HG03439 (cell line): ENCODE results near the gene DUS3L.
"Not testable (repeated sequence)": the region's sequence is repeated elsewhere in the genome, so short reads cannot be mapped to it uniquely, and the experiment has no call there.

Source experiments
- ATAC-seq: cut with Tn5 transposase; IDR thresholded peaks from one replicate; pipeline ENCODE4 v1.9.1; 2021; ENCODE audit warnings: mild to moderate bottlenecking, moderate library complexity; ENCODE audit not compliant: unreplicated experiment

The DUS3L gene

GRCh38 chr19:5801796-5802619 lies 11.0 kb upstream of the DUS3L start:
- no peak for ATAC-seq

DNA sequence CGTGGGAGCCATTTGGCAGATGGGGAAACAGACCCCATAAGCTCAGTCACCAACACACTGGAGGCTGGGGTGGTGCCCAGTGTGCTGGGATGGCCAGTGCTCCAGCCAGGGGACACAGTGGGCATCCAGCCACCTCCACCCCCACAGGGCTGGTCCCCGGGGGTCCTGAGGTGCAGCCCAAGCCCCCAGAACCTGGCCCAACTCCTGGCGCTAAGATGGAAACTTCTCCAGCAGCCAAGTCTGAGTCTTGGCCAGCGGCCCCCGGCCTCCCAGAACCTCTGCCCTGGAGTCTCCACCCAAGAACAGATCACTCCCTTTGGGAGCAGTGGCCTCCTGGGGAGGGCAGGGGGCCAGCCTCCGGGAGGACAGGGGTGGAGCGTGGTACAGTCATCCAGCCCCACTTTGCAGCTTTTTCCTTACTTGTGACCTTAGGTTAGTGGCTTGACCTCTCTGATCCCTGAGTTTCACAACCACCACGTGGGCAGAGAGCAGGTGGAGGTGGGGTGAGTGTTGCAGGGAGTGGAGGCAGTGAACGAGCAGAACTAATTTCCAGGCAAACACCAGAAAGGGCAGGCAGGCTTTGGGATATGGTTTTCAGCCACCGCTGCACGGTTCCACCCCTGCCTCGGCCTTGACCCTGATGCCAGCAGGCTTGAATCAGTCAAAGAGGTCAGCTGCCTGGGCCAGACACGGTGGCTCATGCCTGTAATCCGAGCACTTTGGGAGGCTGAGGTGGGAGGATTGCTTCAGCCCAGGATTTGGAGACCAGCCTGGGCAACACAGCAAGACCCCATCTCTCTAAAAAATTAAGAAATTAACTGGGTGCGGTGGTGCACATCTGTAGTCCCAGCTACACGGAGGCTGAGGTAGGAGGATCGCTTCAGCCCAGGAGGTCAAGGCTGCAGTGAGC lies 9.7 kb upstream of the DUS3L start:
- ATAC-seq, result no peak

GRCh38 chr19:5799247-5800241 lies 8.6 kb upstream of the DUS3L start:
- ATAC-seq, result no peak

DNA sequence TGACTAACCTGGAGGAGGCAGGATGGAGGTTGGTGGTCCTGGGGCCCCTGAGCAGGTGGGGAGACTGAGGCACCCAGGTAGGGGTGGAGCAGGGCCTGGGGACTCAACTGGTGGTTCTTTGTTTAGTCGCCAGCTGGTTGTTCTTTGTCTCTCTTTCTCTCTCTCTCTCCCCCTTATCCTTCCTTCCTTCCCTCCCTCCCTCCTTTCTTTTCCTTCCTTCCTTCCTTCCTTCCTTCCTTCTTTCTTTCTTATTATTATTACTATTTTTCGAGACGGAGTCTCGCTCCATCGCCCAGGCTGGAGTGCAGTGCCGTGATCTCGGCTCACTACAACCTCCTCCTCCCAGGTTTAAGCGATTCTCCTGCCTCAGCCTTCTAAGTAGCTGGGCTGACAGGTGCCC lies 7.3 kb upstream of the DUS3L start:
- no peak for ATAC-seq

DNA sequence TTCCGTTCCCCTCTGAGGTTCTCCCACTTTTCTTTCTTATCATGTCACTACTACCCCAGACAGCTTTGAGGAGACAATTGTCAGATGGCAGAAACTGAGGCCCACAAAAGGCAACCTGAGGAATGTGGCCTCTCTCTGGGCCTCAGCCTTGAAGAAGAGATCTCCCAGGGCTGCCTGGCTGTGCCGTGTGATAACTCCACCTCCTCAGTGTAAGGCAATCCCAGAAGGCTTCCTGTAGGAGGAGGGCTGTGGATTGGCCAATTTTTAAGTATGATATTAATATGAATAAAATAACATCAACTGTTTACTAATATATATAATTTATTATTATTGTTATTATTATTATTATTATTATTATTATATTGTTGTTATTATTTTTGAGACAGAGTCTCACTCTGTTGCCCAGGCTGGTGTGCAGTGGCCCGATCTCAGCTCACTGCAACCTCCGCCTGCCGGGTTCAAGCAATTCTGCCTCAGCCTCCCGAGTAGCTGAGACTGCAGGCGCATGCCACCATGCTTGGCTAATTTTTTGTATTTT lies 4.5 kb upstream of the DUS3L start:
- ATAC-seq, result no peak

DNA sequence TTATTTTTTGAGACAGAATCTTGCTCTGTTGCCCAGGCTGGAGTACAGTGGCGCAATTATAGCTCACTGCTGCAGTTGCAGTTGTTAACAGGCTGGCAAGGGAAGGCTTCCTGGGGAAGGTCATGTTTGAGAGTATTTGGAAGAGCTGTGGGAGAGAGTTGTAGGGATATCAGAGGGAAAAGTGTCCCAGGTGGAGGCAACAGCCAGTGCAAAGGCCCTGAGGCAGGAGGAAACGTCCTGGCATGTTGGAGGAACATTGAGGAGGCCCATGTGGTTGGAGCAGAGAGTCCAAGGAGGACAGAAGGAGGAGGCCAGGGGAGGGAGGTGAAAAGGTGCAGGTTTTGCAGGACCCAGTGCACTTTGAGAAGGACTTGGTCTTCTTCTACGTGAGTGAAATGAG lies 2.2 kb upstream of the DUS3L start:
- no peak for ATAC-seq

DNA sequence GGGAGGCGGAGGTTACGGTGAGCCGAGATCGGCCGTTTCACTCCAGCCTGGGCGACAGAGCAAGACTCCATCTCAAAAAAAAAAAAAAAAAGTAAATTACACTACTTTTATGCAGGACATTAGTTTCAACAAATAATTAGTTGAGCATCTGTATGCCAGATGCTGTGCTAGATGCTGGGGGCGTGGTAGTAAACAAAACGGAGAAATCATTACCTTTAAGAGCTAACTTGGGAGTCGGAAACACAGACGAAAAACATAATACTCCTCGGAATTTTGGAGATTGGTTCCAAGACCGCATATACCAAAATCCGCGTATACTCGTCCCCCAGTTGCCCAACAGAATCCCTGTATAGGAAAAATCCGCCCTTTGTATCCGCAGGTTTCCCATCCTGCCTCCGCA lies 1.3 kb upstream of the DUS3L start:
- no peak for ATAC-seq

DNA sequence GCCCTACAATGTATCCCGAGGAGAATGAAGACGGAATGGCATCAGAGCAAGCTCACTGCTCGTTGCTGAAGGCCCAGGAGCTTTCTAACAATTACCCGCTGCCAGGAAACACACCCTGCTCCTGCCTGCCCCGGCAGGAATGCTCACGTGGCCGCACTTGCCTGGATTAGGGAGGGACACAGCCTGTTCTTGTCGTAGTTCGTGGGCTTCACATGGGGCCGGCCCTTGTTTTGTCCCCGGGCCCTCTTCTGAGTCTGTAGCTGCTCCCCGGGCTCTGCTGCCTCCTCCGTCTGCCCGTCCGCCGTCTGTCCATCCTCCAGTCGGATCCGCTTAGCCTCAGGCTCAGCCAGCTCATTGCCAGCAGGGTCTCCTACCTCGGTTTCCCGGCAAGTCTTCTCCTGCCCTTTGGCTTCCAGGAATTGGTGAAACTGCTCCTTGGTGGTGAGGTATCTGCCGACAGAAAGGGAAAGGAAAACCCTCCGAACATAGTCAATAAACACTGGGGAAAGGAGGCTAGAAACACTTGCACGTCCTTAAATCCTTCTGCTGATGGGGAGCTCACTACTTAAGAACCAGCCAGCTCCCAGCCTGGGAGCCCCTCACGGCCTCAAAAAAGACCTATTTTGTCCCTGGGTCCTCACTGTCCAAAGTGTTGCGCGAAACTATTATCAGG lies 941 bp downstream of the DUS3L start:
- ATAC-seq, result no peak

DNA sequence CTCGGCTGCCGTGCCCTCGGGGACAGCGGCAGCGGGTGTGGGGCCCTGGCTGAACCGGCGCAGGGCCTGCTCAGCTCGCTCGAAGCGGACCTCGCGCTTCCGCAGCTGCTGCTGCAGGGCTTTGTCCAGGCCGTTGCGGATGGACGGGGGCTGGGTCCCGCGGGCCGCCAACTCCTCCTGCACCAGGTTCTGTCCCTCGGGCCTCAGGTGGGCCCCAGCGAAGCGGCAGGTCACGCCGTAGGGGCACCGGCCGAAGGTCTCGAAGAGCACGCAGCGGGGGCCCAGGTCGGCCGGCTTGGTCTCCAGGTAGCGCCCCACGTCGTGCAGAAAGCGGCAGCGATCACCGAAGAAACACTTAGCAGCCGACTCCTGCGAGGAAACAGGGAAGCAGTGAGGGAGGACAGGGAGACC lies 1.6 kb downstream of the DUS3L start:
- no peak for ATAC-seq

GRCh38 chr19:5788422-5788821 lies 2.5 kb downstream of the DUS3L start:
- ATAC-seq, result no peak

- ATAC-seq, result no peak
Observed at GRCh38 chr19:5787409-5788182, 3.4 kb downstream of the DUS3L start.

- ATAC-seq, result no peak
Observed at GRCh38 chr19:5786593-5787408, 4.2 kb downstream of the DUS3L start.

DNA sequence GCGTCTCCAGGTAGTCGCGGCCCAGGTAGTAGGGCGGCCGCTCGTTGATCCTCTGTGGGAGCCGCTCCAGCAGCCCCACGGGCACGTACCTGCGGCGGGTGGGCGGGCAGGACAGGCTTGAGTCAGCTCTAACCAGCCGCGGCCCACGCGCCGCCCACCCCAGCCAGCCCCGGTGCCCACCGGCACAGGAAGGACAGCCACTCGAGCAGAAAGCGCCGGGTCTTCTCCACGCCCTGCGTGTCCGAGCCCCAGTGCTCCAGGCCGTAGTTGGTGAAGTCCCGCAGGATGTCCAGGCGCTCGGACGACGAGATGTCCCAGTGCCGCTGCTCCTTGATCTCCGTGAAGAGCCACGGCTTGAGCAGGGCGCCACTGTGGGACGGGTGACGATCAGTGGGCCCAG lies 5.5 kb downstream of the DUS3L start:
- no peak for ATAC-seq

- ATAC-seq, result no peak
Observed at GRCh38 chr19:5784581-5785147, 6.3 kb downstream of the DUS3L start, which contains the start of gene PRR22. Gene PRR22 (minus strand): TSS chr19:5784746. CDS start chr19:5784660, 86 bp downstream.

DNA sequence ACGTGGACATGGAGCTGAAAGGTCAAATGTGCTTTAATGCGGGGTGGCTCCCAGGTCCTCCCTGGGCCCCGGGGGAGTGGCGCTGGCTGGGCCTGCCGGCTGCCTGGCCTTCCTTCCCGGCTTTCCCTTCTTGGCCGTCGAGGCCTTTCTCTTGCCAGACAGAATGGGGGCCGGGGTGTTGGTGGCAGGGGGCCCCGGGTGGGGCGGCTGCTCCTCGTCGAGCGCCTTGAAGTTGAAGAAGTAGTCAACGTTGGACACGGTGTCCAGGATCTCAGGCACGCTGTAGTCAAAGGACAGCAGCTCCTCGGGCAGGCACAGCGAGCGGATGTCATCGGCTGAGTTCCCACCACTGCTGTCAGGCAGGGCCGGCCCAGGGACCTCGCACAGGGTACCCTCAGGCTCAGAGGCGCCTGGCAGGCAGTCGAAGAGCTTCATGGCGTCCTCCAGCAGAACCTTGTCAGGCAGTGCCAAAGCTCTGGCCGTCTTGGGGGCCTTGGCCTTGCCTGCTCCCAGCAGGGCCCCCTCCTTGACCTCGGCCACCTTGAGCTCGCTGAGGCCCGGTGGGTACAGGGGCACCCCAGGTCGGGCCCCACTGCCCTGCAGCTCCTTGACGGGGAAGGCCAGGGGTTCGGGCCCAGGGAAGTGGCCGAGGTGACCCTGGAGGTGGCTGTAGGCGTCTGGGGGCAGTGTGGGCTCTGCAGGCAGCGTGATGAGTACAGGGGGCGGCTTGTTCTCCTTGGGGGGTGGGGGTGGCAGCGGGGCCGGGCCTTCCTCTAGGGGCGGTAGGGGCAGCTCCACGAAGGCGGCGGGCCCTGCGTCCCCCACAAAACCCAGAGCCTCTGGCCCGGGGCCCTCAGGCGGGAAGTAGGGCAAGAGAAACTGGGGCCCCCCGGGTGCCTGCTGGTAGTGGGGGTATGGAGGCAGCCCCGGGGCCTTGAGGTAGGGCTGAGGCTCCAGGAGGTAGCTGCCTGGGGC lies 7.7 kb downstream of the DUS3L start:
- ATAC-seq, result no peak

DNA sequence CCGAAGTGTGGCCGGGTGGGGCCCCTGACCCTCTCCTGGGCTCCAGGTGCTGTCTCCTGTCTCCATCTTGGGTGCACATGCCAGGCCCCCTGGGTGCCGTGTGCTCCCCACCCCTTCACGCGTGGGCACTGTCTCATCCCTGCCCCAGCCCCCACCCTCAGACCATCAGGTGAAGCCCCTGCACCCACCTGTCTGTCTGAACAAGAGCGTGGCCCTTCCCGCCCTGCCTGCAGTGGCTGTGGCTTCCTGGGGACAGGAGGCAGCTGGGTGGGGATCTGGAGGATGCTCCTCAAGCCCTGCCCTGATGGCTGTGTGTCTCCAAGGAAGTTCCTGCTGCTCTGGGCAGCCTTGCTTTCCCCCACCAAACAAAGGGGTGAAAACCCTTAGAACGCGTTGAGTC lies 8.6 kb downstream of the DUS3L start:
- ATAC-seq, result no peak

GRCh38 chr19:5780916-5781315 lies 10.0 kb downstream of the DUS3L start:
- ATAC-seq, result not testable (repeated sequence)
